ENCODE measurements around the gene RPL28.

RPL28 gene

DNA sequence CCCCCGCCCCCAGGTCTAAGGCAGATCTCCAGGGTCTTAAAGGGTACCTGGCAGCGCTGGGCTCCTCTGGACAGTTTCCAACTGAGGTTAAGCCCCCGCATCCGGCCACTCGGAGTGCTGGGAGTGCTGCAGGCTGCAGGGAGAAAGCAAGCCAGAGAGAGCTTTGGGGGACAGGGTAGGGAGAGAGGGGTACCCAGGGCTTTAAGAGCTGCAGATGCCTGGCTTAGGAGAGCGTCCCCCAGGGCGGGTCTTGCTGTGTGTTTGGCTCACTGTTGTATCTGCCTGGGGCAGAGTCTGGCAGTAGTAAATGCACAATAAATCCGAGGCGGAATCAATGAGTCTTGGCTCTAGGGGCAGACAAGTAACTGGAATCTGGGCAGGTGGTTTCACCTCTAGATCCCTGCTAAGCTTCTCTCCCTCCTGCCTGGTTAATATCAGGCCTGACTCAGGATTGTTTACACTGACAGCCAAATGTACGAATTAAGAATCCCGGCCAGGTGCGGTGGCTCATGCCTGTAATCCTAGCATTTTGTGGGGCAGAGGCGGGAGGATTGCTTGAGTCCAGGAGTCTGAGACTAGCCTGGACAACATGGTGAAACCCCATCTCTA lies 30.4 kb upstream of the RPL28 start:
- Histone ChIP-seq H2BK15ac (ENCODE audit: low read length) (no peak overlapping the region), H3K4me2 (ENCODE audit: insufficient read depth, low read length, poor library complexity, severe bottlenecking) (no peak overlapping the region), H3K27me3 (ENCODE audit: control insufficient read depth in 3 of 3, insufficient read depth in 3 of 3, low read depth in 1 of 3, low read length in 3 of 3) (peaks cover 7 to 65% (median 54%) of the 10 kb centered on the region in 3 experiments), H3K9ac (ENCODE audit: low read depth, low read length, poor library complexity) (no peak overlapping the region), H3K79me1 (ENCODE audit: low read depth, low read length) (no peaks in the 10 kb centered on the region), H3K9me3 (replicated peaks in 1 of 2; ENCODE audit: control insufficient read depth in 2 of 2, insufficient read depth in 1 of 2, low read depth in 1 of 2, low read length in 2 of 2) (no peaks in the 10 kb centered on the region), H4K8ac (ENCODE audit: low read depth, low read length) (no peak overlapping the region), H4K91ac (ENCODE audit: low read depth, low read length, poor library complexity) (no peak overlapping the region), H3K36me3 (replicated peaks in 1 of 2; ENCODE audit: control insufficient read depth in 2 of 2, insufficient read depth in 2 of 2, low read length in 2 of 2) (no peaks in the 10 kb centered on the region), H2BK120ac (ENCODE audit: low read depth, low read length) (no peak overlapping the region), H3K4me3 (ENCODE audit: low read length in 2 of 2) (peak overlapping the region in 1 of 2 donors; percentile 30), H3K27ac (replicated peaks; ENCODE audit: low read length) (no peak overlapping the region), H2BK5ac (ENCODE audit: low read length) (no peak overlapping the region), H3K4ac (ENCODE audit: low read length) (no peak overlapping the region), H3K4me1 (ENCODE audit: control insufficient read depth in 2 of 2, insufficient read depth in 1 of 2, low read depth in 1 of 2, low read length in 2 of 2) (peaks cover 7% of the 10 kb centered on the region in 2 donors), H2AK5ac (ENCODE audit: low read depth, low read length) (no peak overlapping the region), H2BK12ac (ENCODE audit: low read length) (no peak overlapping the region), H3K14ac (ENCODE audit: low read length) (no peak overlapping the region), H3K18ac (ENCODE audit: low read length) (no peak overlapping the region), H3K23ac (ENCODE audit: low read depth, low read length, poor library complexity) (no peak overlapping the region), H2AFZ (ENCODE audit: low read length) (no peak overlapping the region)
- WGBS, 2 donors (ENCODE audit: extremely low coverage in 2 of 2, insufficient read length in 2 of 2, insufficient replicate concordance in 1 of 2) = no CpG with 5 or more reads among the region's 13 CpGs
- no peak for DNase-seq (ENCODE audit: low spot score)

DNA sequence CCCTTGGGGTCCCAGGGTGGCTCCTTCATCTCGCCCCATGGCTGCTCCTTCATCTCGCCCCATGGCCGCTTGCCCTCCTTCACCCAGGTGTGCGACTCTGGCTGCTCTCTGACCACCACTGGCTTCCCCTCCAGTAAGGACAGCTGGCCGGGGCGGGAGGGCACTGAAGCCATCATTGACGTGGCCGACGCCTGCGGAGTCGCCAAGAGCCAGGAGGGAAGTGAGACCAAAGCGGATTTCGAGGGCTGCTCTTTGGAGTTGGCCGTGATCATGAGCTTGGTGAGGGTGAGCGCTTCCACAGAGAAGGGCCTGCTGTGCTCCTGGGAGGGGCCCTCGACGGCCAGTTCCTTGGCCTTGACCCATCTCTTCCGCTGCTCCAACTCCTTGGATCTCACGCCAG lies 27.2 kb upstream of the RPL28 start:
- peaks cover 7 to 44% (median 31%) of the 10 kb centered on the region in 3 experiments for H3K27me3 ChIP-seq (ENCODE audit: control insufficient read depth in 3 of 3, insufficient read depth in 3 of 3, low read depth in 1 of 3, low read length in 3 of 3)
- WGBS, 2 donors (ENCODE audit: extremely low coverage in 2 of 2, insufficient read length in 2 of 2, insufficient replicate concordance in 1 of 2) = no CpG with 5 or more reads among the region's 19 CpGs

DNA sequence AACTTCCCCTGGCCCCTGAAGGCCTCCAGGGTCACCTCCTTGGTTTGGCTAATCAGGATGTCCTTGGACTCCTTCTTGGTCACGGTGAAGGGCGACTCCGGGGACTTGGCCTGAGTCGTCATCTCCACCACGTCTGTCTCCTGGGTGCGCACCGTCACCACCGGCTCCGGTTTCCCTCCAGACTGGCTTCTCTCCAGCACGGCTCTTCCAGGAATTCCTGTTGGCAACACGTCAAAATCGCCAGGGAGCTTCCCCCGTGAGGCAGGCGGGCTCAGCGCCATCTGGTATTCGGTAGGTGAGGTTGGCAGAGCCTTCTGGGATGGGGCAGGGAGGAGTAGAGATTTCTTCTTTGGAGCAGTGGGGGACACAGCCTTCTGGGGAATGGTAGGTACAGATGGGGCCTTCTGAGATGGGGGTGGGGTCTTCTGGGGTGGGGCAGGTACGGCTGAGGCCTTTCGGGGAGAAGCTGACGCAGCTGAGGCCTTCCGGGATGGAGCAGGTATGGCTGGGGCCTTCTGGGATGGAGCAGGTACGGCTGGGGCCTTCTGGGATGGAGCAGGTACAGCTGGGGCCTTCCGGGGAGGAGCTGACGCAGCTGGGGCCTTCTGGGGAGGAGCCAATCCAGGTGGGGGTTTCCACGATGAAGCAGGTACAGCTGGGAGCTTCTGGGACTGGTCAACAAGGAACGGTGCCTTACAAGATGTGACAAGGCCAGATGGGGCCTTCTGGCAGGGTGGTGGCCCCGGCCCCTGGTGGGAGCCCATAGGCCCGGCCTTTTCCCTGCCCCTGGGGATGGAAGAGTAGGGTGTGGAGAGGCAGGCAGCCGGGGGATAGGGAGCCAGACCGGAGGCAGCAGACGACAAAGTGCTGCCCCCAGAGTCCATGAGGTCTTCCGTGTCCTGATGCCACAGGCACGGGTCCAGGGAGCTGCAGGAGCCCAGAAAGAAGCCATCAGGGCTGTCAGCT lies 26.5 kb upstream of the RPL28 start:
- Histone ChIP-seq H2BK5ac (ENCODE audit: low read length) (peak overlapping the region; percentile 13), H3K79me1 (ENCODE audit: low read depth, low read length) (no peaks in the 10 kb centered on the region)

More for the DNA sequence above, 27.2 kb upstream of the RPL28 start:
- H3K4me3 ChIP-seq (ENCODE audit: low read length in 2 of 2) = no peak overlapping the region
- no peak overlapping the region for H3K18ac ChIP-seq (ENCODE audit: low read length)
- H3K23ac ChIP-seq (ENCODE audit: low read depth, low read length, poor library complexity) = no peak overlapping the region
- no peaks in the 10 kb centered on the region for H3K36me3 ChIP-seq (replicated peaks in 1 of 2; ENCODE audit: control insufficient read depth in 2 of 2, insufficient read depth in 2 of 2, low read length in 2 of 2)
- H2BK120ac ChIP-seq (ENCODE audit: low read depth, low read length) = no peak overlapping the region
- H3K14ac ChIP-seq (ENCODE audit: low read length) = peak overlapping the region; percentile 40
- no peaks in the 10 kb centered on the region for H3K79me1 ChIP-seq (ENCODE audit: low read depth, low read length)
- no peak overlapping the region for H2BK5ac ChIP-seq (ENCODE audit: low read length)
- H4K91ac ChIP-seq (ENCODE audit: low read depth, low read length, poor library complexity) = no peak overlapping the region
- H3K4me2 ChIP-seq (ENCODE audit: insufficient read depth, low read length, poor library complexity, severe bottlenecking) = no peak overlapping the region
- no peaks in the 10 kb centered on the region for H3K9me3 ChIP-seq (replicated peaks in 1 of 2; ENCODE audit: control insufficient read depth in 2 of 2, insufficient read depth in 1 of 2, low read depth in 1 of 2, low read length in 2 of 2)
- no peak overlapping the region for H4K8ac ChIP-seq (ENCODE audit: low read depth, low read length)
- no peak overlapping the region for H2BK12ac ChIP-seq (ENCODE audit: low read length)
- DNase-seq (ENCODE audit: low spot score) = no peak
- peaks cover 11 to 14% of the 10 kb centered on the region in 2 donors for H3K4me1 ChIP-seq (ENCODE audit: control insufficient read depth in 2 of 2, insufficient read depth in 1 of 2, low read depth in 1 of 2, low read length in 2 of 2)
- no peak overlapping the region for H3K4ac ChIP-seq (ENCODE audit: low read length)
- no peak overlapping the region for H3K27ac ChIP-seq (replicated peaks; ENCODE audit: low read length)
- H2AFZ ChIP-seq (ENCODE audit: low read length) = no peak overlapping the region
- no peak overlapping the region for H3K9ac ChIP-seq (ENCODE audit: low read depth, low read length, poor library complexity)
- peak overlapping the region; percentile 61 for H2AK5ac ChIP-seq (ENCODE audit: low read depth, low read length)
- H2BK15ac ChIP-seq (ENCODE audit: low read length) = peak overlapping the region; percentile 62

DNA sequence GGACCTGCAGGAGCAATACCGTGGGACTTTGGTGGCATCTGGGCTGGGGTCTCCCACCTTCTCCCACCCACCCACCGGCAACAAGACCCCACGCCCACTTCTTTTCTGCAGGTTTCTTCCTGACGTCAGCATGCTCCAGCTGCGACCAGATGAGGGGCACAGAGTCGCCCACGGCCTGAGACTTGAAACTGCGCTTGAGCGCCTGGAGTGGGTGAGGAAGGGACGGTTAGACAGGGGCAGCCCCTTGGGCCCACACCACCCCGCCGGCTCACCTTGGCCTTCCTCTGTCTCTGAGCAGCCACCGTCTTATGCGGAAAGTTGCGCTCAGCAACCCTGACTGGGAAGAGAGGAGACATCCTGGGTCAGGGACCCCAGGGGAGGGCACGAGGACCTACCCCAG lies 24.8 kb upstream of the RPL28 start:
- H2BK5ac ChIP-seq (ENCODE audit: low read length) = peak overlapping the region; percentile 78
- H3K18ac ChIP-seq (ENCODE audit: low read length) = peak overlapping the region; percentile 28
- H3K9me3 ChIP-seq (replicated peaks in 1 of 2; ENCODE audit: control insufficient read depth in 2 of 2, insufficient read depth in 1 of 2, low read depth in 1 of 2, low read length in 2 of 2) = no peaks in the 10 kb centered on the region
- no peak overlapping the region for H3K4ac ChIP-seq (ENCODE audit: low read length)
- no peak overlapping the region for H4K91ac ChIP-seq (ENCODE audit: low read depth, low read length, poor library complexity)
- no peak overlapping the region for H3K27ac ChIP-seq (replicated peaks; ENCODE audit: low read length)
- no peaks in the 10 kb centered on the region for H3K36me3 ChIP-seq (replicated peaks in 1 of 2; ENCODE audit: control insufficient read depth in 2 of 2, insufficient read depth in 2 of 2, low read length in 2 of 2)
- H3K27me3 ChIP-seq (ENCODE audit: control insufficient read depth in 3 of 3, insufficient read depth in 3 of 3, low read depth in 1 of 3, low read length in 3 of 3) = peaks cover 0 to 24% (median 10%) of the 10 kb centered on the region in 3 experiments
- no peak overlapping the region for H2BK120ac ChIP-seq (ENCODE audit: low read depth, low read length)
- H2AFZ ChIP-seq (ENCODE audit: low read length) = no peak overlapping the region
- H3K4me3 ChIP-seq (ENCODE audit: low read length in 2 of 2) = no peak overlapping the region
- peak overlapping the region; percentile 9 for H2BK15ac ChIP-seq (ENCODE audit: low read length)
- peak overlapping the region; percentile 60 for H3K23ac ChIP-seq (ENCODE audit: low read depth, low read length, poor library complexity)
- peak overlapping the region; percentile 84 for H2AK5ac ChIP-seq (ENCODE audit: low read depth, low read length)
- H3K14ac ChIP-seq (ENCODE audit: low read length) = no peak overlapping the region
- no peak for DNase-seq (ENCODE audit: low spot score)
- H4K8ac ChIP-seq (ENCODE audit: low read depth, low read length) = no peak overlapping the region
- no peak overlapping the region for H3K9ac ChIP-seq (ENCODE audit: low read depth, low read length, poor library complexity)
- H3K4me2 ChIP-seq (ENCODE audit: insufficient read depth, low read length, poor library complexity, severe bottlenecking) = no peak overlapping the region
- no peaks in the 10 kb centered on the region for H3K79me1 ChIP-seq (ENCODE audit: low read depth, low read length)
- no CpG with 5 or more reads among the region's 16 CpGs for WGBS, 2 donors (ENCODE audit: extremely low coverage in 2 of 2, insufficient read length in 2 of 2, insufficient replicate concordance in 1 of 2)
- peaks cover 7 to 11% of the 10 kb centered on the region in 2 donors for H3K4me1 ChIP-seq (ENCODE audit: control insufficient read depth in 2 of 2, insufficient read depth in 1 of 2, low read depth in 1 of 2, low read length in 2 of 2)
- H2BK12ac ChIP-seq (ENCODE audit: low read length) = no peak overlapping the region

More for the DNA sequence above, 26.5 kb upstream of the RPL28 start:
- H3K23ac ChIP-seq (ENCODE audit: low read depth, low read length, poor library complexity) = no peak overlapping the region
- DNase-seq (ENCODE audit: low spot score) = no peak
- H4K8ac ChIP-seq (ENCODE audit: low read depth, low read length) = no peak overlapping the region
- H2AFZ ChIP-seq (ENCODE audit: low read length) = no peak overlapping the region
- H3K27me3 ChIP-seq (ENCODE audit: control insufficient read depth in 3 of 3, insufficient read depth in 3 of 3, low read depth in 1 of 3, low read length in 3 of 3) = peaks cover 6 to 36% (median 25%) of the 10 kb centered on the region in 3 experiments
- no peaks in the 10 kb centered on the region for H3K36me3 ChIP-seq (replicated peaks in 1 of 2; ENCODE audit: control insufficient read depth in 2 of 2, insufficient read depth in 2 of 2, low read length in 2 of 2)
- no peak overlapping the region for H3K9ac ChIP-seq (ENCODE audit: low read depth, low read length, poor library complexity)
- no peak overlapping the region for H3K27ac ChIP-seq (replicated peaks; ENCODE audit: low read length)
- WGBS, 2 donors (ENCODE audit: extremely low coverage in 2 of 2, insufficient read length in 2 of 2, insufficient replicate concordance in 1 of 2) = no CpG with 5 or more reads among the region's 32 CpGs
- peak overlapping the region; percentile 90 for H2AK5ac ChIP-seq (ENCODE audit: low read depth, low read length)
- no peak overlapping the region for H3K14ac ChIP-seq (ENCODE audit: low read length)
- peak overlapping the region; percentile 71 for H3K18ac ChIP-seq (ENCODE audit: low read length)
- no peak overlapping the region for H3K4me3 ChIP-seq (ENCODE audit: low read length in 2 of 2)
- no peaks in the 10 kb centered on the region for H3K9me3 ChIP-seq (replicated peaks in 1 of 2; ENCODE audit: control insufficient read depth in 2 of 2, insufficient read depth in 1 of 2, low read depth in 1 of 2, low read length in 2 of 2)
- H2BK15ac ChIP-seq (ENCODE audit: low read length) = peak overlapping the region; percentile 62
- H3K4me2 ChIP-seq (ENCODE audit: insufficient read depth, low read length, poor library complexity, severe bottlenecking) = no peak overlapping the region
- no peak overlapping the region for H2BK120ac ChIP-seq (ENCODE audit: low read depth, low read length)
- H2BK12ac ChIP-seq (ENCODE audit: low read length) = peak overlapping the region; percentile 4
- H3K4me1 ChIP-seq (ENCODE audit: control insufficient read depth in 2 of 2, insufficient read depth in 1 of 2, low read depth in 1 of 2, low read length in 2 of 2) = peaks cover 8 to 11% of the 10 kb centered on the region in 2 donors
- no peak overlapping the region for H4K91ac ChIP-seq (ENCODE audit: low read depth, low read length, poor library complexity)
- H3K4ac ChIP-seq (ENCODE audit: low read length) = no peak overlapping the region

All from neuronal stem cell (in vitro differentiated cells).